K562 (cell line): ENCODE results near the gene LRRC57. TPM values are rescaled to one million over a fixed set of nuclear protein-coding genes. Genes with fewer than 3 reads are reported as not detected.

Experiments used
- CHD1 ChIP-seq: fragments of 200-600 bp; sonication (generic); IDR thresholded peaks from one replicate; pipeline ENCODE4 v1.6.1; 2012; ENCODE audit warnings: mild to moderate bottlenecking, moderate library complexity, low read length, inconsistent platforms
- DPF2 ChIP-seq: fragments of 450-650 bp; IDR thresholded peaks from 2 replicates; pipeline ENCODE4 v1.6.1; 2016
- ELF4 ChIP-seq: fragments of 450-650 bp; formaldehyde crosslinking; IDR thresholded peaks from 2 replicates; pipeline ENCODE4 v1.4.0; 2022; ENCODE audit warnings: missing genetic modification characterization
- HDAC2 ChIP-seq: fragments of 450-650 bp; IDR thresholded peaks from 2 replicates; pipeline ENCODE4 v1.6.1; 2016; ENCODE audit warnings: mild to moderate bottlenecking
- HSF4 ChIP-seq: fragments of 250-450 bp; sonication (Bioruptor Pico); IDR thresholded peaks from 2 replicates; pipeline ENCODE4 v2.1.2; 2022; ENCODE audit warnings: mild to moderate bottlenecking, moderate library complexity, borderline replicate concordance
- KDM2B ChIP-seq: fragments of 250-450 bp; sonication (Bioruptor Pico); IDR thresholded peaks from 2 replicates; pipeline ENCODE4 v1.8.0; 2021; ENCODE audit warnings: mild to moderate bottlenecking, moderate library complexity
- MYC ChIP-seq, 2 experiments: fragments of 250-450 bp in 1 of 2; sonication (Bioruptor Pico) in 1 of 2; IDR thresholded peaks; 2 replicates each; pipeline versions ENCODE4 v1.5.1 to v1.6.1; 2012 to 2021; ENCODE audit warnings: low read depth in 2 of 2, borderline replicate concordance in 1 of 2, improper control_type of control experiment in 1 of 2, low read length in 1 of 2, mild to moderate bottlenecking in 1 of 2, moderate library complexity in 1 of 2
- POLR2G ChIP-seq: fragments of 200-400 bp; formaldehyde crosslinking; IDR thresholded peaks from 2 replicates; pipeline ENCODE4 v1.6.1; 2017; ENCODE audit warnings: low read depth, mild to moderate bottlenecking, antibody characterized with exemption, low read length, moderate library complexity
- RCOR1 ChIP-seq, 2 experiments: IDR thresholded peaks; 2 replicates each; pipeline ENCODE4 v1.6.1; 2012; ENCODE audit warnings: low read depth in 2 of 2, low read length in 2 of 2, borderline replicate concordance in 1 of 2, improper control_type of control experiment in 1 of 2
- RERE ChIP-seq: sonication (generic); formaldehyde crosslinking; IDR thresholded peaks from 2 replicates; pipeline ENCODE4 v1.8.0; 2023; ENCODE audit warnings: missing genetic modification reagents, mild to moderate bottlenecking, borderline replicate concordance
- STAT5B ChIP-seq: fragments of 250-450 bp; sonication (Bioruptor Pico); IDR thresholded peaks from 2 replicates; pipeline ENCODE4 v1.8.0; 2021; ENCODE audit warnings: mild to moderate bottlenecking, inconsistent platforms
- SUPT5H ChIP-seq: fragments of 450-650 bp; IDR thresholded peaks from 2 replicates; pipeline ENCODE4 v1.6.1; 2016
- TAF1 ChIP-seq: IDR thresholded peaks from 2 replicates; pipeline ENCODE4 v1.6.1; 2011; ENCODE audit warnings: mild to moderate bottlenecking, low read length, moderate library complexity; ENCODE audit not compliant: insufficient read depth, control insufficient read depth, severe bottlenecking; ENCODE audit errors: extremely low read depth
- TFE3 ChIP-seq: fragments of 450-650 bp; formaldehyde crosslinking; IDR thresholded peaks from 2 replicates; pipeline ENCODE4 v1.4.0; 2020; ENCODE audit warnings: mild to moderate bottlenecking, mixed read lengths
- ZBTB49 ChIP-seq: sonication (generic); formaldehyde crosslinking; IDR thresholded peaks from 2 replicates; pipeline ENCODE4 v1.8.0; 2022; ENCODE audit warnings: missing genetic modification reagents, mild to moderate bottlenecking, borderline replicate concordance
- ZC3H8 ChIP-seq: fragments of 450-650 bp; IDR thresholded peaks from 2 replicates; pipeline ENCODE4 v1.6.1; 2017
- polyA plus RNA-seq, 8 experiments: library from polyadenylated mRNA; depleted of rRNA in 4 of 8; stranded (reverse) in 5 of 8; unstranded in 3 of 8; fragments of >200 nt; fragmentation: Nextera tagmentation in 2 of 8; fragmentation: Illumina TruSeq in 1 of 8; extraction: Ambion mirVana in 2 of 8; extraction: Trizol in 1 of 8; gene quantifications; 2 replicates each; pipeline versions ENCODE4 v1.2.1 to v1.2.3, GENCODE V29; 2011 to 2014; ENCODE audit warnings: inconsistent platforms in 1 of 8, missing spikeins in 1 of 8
- total RNA-seq, 7 experiments: library from RNA; depleted of rRNA in 6 of 7; stranded (reverse); fragments of >200 nt in 6 of 7; fragmentation: Illumina TruSeq in 2 of 7; extraction: Trizol in 2 of 7; gene quantifications; 2 replicates each; pipeline versions ENCODE4 v1.2.1 to v1.2.3, GENCODE V29; 2011 to 2021; ENCODE audit warnings: low replicate concordance in 1 of 7

LRRC57 gene
- total and polyA plus RNA-seq, 9 of the 15 experiments (the other 6 are each of a cell fraction or from before 2014, with no cell fraction given): 3.9 to 20.4 (median 14.8) TPM

GRCh38 chr15:42490671-42491538 is 57.7 kb downstream of the LRRC57 start, which contains the start of gene ZNF106 (continued):
- TF ChIP-seq RERE (CRISPR knock-in tag) (no peak), SUPT5H (peak; percentile 83), ZC3H8 (no peak), MYC (IDR thresholded peaks at IDR 0.05; ENCODE audit: low read depth, low read length) (peak; percentile 75; the same call in 1 of the 2 replicates), MYC (CRISPR knock-in tag; IDR thresholded peaks at IDR 0.05; ENCODE audit: borderline replicate concordance, low read depth) (0 out of 2 replicates have a peak, but pooled peaks have one; percentile 56), KDM2B (CRISPR knock-in tag) (no peak), ELF4 (CRISPR knock-in tag) (peak; percentile 90), POLR2G (peak; percentile 97), STAT5B (CRISPR knock-in tag) (no peak), HSF4 (CRISPR knock-in tag) (no peak), CHD1 (no peak), ZBTB49 (CRISPR knock-in tag) (no peak), HDAC2 (peak; percentile 53; the same call in 1 of the 2 replicates), DPF2 (peak; percentile 35; the same call in 1 of the 2 replicates), TAF1 (peak; percentile 94), TFE3 (CRISPR knock-in tag) (no peak), RCOR1 (IDR thresholded peaks at IDR 0.05; ENCODE audit: borderline replicate concordance in 1 of 2, low read depth in 2 of 2, low read length in 2 of 2) (peak in 1 of 2 experiments; percentile 55; a peak in 1 of 4 replicates)
